ENCODE data around the gene GNAQ.
"Not testable (repeated sequence)": the region's sequence is repeated elsewhere in the genome, so short reads cannot be mapped to it uniquely, and the experiment has no call there.

The GNAQ gene

GRCh38 chr9:78031444-78031892 lies at the start of gene GNAQ:
GNAQ (minus strand) TSS chr9:78031811; CDS start chr9:78031235, 576 bp downstream.
- no peak for DNase-seq (ENCODE audit: low read depth)

DNA sequence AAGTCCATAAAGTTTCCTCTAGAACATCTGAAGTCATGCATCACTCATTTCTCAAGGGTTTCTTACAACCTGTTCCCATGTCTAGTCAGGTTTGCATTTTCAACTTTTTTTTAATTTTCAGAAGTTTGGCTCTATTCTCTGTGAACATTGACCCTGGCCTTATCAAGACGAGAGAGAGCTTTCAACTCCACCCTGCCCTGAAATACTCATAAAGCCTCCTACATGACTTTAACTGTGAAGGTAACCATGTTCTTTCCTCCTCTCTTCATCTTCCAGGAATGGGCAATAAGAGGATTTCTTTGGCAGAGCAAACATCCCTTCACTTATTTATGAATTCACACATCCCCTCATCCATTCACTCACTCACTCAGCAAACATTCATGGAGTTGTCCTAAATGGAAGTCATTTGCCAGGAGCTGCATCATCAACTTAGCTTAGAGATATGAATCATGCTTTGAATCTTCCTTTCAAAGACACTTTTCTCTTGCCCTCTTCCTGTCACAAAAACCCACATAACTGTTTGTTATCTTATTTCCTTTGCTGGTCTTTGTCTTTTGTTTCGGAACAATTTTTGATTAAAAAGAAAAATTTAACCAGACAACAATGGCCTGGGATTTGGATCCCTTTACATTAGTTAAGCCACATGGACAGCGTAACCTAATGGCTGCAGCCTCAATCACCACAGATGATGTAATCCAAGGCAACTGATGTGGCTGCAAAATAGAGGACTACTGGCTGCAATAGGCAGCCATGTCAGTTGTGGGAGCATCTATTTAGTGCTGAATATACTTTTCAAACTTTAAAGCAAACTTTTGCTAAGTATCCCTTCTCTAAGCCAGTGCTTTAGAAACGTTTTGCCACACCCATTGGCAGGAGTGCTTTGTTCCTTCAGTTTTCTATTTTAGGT lies 43.0 kb upstream of the GNAQ start:
- no peak for DNase-seq (ENCODE audit: low read depth)

GRCh38 chr9:78073722-78074121 lies 42.1 kb upstream of the GNAQ start:
- no peak for DNase-seq (ENCODE audit: low read depth)

GRCh38 chr9:78072586-78073199 lies 41.1 kb upstream of the GNAQ start:
- DNase-seq (ENCODE audit: low read depth) = no peak

GRCh38 chr9:78070521-78070920 lies 38.9 kb upstream of the GNAQ start:
- DNase-seq (ENCODE audit: low read depth) = no peak

DNA sequence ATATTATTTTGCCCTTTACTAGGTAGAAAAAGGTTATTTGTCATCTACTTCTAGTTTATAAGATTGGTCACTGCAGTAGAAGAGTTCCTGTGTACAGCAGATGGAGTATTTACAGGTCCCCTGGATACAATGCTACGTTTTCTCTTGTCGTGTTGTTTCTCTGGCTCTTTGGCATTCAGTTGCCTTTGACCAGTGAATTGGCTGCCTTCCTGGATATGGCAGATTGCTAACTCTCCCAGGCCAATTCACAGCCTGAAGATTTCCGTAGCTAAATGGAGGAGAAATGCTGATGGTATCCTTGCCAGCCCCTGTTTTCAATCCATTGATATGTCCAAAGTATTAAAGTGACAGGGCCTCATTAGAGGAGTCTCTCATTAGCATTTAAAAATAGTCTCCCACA lies 32.5 kb upstream of the GNAQ start:
- no peak for DNase-seq (ENCODE audit: low read depth)

DNA sequence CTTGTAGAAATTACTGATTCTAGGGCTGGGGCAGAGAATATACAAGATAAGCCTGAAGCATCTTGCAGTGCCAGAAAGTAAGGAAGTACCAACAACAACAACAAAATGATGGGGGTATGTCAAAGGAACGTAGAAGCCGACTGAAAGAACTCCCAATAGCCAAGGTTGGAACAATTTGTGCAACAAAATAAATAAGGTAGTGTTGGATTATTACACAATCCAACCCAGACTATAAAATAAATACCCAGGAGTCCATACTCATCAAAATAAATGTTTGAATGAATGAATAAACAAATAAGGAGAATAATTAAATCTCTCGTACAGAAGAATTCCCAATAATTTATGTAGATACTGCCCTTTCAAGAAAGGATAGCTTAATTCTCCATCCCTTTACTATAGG lies 31.1 kb upstream of the GNAQ start:
- DNase-seq (ENCODE audit: low read depth) = no peak

DNA sequence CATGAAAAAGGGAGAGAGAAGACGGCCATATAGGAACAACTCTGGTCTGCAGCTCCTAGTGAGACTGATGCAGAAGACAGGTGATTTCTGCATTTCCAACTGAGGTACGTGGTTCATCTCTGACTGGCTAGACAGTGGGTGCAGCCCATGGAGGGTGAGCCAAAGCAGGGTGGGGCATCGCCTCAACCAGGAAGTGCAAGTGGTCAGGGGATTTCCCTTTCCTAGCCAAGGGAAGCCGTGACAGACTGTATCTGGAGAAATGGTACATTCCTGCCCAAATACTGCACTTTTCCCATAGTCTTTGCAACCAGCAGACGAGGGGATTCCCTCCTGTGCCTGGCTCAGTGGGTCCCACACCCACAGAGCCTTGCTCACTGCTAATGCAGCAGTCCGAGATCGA lies 22.6 kb upstream of the GNAQ start:
- not testable (repeated sequence) for DNase-seq (ENCODE audit: low read depth)

DNA sequence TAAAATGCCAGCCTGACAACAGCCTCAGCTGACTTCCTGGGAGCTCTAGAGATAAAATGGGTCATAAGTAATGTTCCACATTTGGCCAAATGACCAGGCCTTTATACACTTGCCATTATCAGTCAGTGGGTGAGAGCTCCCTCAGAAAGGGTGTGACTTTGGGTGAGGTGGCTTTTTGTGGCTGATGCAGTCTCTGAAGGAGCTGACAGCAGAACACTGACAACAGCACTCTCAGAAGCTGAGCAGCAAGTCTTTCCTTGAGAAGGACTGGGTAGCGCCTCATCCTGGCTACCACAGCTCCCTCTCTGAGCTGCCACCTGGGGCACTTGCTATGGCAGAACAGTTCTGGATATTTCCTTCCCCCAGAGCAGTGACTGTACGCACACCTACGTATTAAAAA lies 22.0 kb upstream of the GNAQ start:
- no peak for DNase-seq (ENCODE audit: low read depth)

GRCh38 chr9:78050421-78050820 lies 18.8 kb upstream of the GNAQ start:
- DNase-seq (ENCODE audit: low read depth) = no peak

DNA sequence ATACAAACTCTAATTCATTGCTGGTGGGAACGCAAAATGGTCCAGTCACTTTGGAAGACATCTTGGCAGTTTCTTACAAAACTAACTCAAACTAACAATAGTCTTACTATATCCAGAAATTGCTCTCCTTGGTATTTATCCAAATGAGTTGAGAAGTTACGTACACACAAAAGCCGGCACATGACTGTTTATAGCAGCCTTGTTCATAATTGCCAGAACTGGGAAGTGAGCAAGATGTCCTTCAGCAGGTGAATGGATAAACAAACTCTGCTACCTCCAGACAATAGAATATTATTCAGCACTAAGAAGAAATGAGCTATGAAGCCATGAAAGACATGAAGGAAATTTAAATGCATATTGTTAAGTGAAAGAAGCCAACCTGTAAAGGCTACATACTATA lies 17.9 kb upstream of the GNAQ start:
- no peak for DNase-seq (ENCODE audit: low read depth)

- no peak for DNase-seq (ENCODE audit: low read depth)
These were observed 15.5 kb upstream of the GNAQ start for GRCh38 chr9:78047106-78047505.

- DNase-seq (ENCODE audit: low read depth) = no peak
These were observed 14.5 kb upstream of the GNAQ start for GRCh38 chr9:78046112-78046511.

- no peak for DNase-seq (ENCODE audit: low read depth)
These were observed 13.3 kb upstream of the GNAQ start for GRCh38 chr9:78044886-78045285.

GRCh38 chr9:78044189-78044588 lies 12.6 kb upstream of the GNAQ start:
- DNase-seq (ENCODE audit: low read depth) = no peak

GRCh38 chr9:78041971-78042370 lies 10.4 kb upstream of the GNAQ start:
- no peak for DNase-seq (ENCODE audit: low read depth)

- DNase-seq (ENCODE audit: low read depth) = no peak
These were observed 9.1 kb upstream of the GNAQ start for GRCh38 chr9:78040726-78041125.

DNA sequence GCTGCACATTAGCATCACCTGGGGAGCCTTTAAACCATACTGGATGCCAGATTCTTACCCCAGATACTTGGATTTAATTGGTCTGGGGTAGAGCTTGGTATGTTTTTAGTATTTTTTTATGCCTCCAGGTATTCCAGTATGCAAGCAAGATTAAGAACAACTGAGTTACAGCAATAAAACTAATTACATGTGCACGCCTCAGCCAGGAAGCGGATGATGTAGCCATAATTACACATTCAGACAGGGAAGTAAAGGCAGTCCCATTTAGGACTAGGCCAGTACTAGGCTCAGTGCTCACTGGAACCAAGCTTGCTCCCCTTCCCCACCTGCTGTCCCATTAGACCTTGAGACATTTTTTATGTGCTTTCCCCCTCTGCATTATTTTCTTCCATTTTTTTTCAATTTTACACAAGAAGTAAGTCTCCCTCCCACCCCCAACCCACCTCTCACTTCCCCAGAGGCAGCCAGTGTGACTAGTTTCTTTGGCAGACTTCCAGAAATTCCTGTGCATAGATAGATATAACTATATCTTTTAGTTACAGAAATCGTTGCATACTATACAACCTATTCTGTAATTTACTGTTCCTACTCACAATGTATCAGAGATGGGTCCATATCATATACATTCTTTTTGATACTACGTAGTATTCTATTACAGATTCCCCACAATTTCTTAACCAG lies 7.1 kb upstream of the GNAQ start:
- no peak for DNase-seq (ENCODE audit: low read depth)

GRCh38 chr9:78035383-78035993 lies 3.9 kb upstream of the GNAQ start:
- peak; percentile 36 for DNase-seq (ENCODE audit: low read depth)

DNA sequence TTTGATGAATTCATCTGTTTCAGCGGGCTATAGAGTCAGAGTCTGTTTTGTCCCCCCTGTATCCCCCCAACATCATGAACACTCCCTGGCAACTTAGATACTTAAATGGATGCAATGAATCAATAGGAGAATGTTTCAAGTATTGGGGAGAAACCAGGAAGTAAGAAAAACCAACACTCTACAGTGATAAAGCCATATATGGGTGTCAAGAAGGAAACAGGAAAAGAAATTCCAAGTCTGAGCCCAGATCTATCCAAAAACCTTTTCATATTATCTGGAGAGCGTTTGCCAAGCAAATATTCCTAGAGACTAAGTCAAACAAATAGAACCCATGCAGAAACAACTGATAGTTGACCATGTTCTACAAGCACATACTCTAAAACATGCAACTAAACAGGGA lies 2.3 kb upstream of the GNAQ start:
- no peak for DNase-seq (ENCODE audit: low read depth)

GRCh38 chr9:78032730-78033457 lies 1.3 kb upstream of the GNAQ start:
- no peak for DNase-seq (ENCODE audit: low read depth)
